KOPT-K1 (cell line): ENCODE data around the gene COL12A1.
"Not testable (repeated sequence)": the region's sequence is repeated elsewhere in the genome, so short reads cannot be mapped to it uniquely, and the experiment has no call there.

Source experiments
- H3K27ac ChIP-seq: fragments of 200-600 bp; sonication (generic); 2 replicates; pipeline ENCODE4 v1.5.1; 2016; ENCODE audit warnings: antibody characterized with exemption, mild to moderate bottlenecking, low read depth, low read length; ENCODE audit not compliant: poor library complexity, severe bottlenecking
- H3K36me3 ChIP-seq: fragments of 200-600 bp; sonication (generic); 2 replicates; pipeline ENCODE4 v1.5.1; 2017; ENCODE audit warnings: antibody characterized with exemption, mild to moderate bottlenecking, low read length, moderate library complexity; ENCODE audit not compliant: insufficient read depth
- H3K9me3 ChIP-seq: fragments of 200-600 bp; sonication (generic); 2 replicates; pipeline ENCODE4 v1.5.1; 2017; ENCODE audit warnings: antibody characterized with exemption, low read length, mild to moderate bottlenecking; ENCODE audit not compliant: insufficient read depth, poor library complexity, severe bottlenecking

Gene COL12A1

DNA sequence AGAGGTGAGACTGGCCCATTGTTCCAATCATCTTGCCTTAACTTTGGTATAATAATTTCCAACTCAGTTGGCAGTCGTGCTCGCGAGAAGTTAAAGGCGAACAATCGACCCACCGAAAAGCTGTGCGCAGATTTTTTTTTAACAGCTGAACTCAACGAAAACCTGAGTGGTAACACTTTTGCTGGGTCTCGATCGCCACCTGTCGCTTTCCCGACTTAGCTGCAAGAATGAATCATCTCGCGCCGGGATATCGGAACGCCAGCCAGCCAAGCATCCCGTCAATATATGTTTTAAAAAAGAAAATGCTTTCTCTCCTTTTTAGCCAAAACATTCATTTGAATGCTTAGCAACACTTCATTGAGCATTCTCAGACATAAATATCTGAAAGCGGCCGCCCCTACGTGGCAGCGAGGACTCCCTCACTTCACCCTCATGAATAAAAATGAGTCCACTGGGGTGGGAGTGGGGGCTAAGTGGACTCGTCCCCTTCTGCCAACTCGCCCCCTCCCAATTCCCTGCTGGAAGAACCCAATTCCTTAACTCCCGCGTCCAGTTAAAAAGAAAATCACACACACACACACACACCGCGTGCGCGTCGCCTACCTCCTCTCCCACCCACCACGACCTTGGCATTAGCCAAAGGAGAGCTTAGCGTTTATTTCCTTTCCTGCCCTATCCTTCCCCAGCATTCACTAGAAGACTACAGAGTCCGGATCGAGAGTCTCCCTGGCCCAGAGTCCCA, 1.5 kb downstream of the COL12A1 start:
- H3K9me3 ChIP-seq = no peaks in the 10 kb centered on the region
- H3K36me3 ChIP-seq = no peaks in the 10 kb centered on the region
- H3K27ac ChIP-seq = no peak overlapping the region

DNA sequence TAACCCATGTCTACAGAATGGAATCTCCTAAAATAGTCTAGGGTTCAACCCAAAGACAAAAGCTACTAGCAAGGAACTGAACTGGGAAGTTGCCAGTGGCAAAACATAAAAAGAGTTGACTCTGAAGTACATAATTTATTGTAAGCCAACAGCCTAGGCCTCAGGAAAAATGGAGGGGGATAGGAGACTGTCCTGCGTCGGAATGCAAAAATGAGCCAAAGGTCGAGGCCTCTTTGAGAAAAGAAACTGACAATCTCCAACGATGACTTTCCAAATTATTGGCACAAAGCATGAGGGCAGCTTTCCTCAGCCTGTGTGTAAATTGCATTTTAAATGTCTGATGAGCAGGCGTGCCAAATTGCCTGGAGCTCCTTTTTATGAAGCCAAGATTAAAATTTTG, 2.1 kb downstream of the COL12A1 start:
- Histone ChIP-seq H3K36me3 (no peaks in the 10 kb centered on the region), H3K27ac (no peak overlapping the region), H3K9me3 (no peaks in the 10 kb centered on the region)

DNA sequence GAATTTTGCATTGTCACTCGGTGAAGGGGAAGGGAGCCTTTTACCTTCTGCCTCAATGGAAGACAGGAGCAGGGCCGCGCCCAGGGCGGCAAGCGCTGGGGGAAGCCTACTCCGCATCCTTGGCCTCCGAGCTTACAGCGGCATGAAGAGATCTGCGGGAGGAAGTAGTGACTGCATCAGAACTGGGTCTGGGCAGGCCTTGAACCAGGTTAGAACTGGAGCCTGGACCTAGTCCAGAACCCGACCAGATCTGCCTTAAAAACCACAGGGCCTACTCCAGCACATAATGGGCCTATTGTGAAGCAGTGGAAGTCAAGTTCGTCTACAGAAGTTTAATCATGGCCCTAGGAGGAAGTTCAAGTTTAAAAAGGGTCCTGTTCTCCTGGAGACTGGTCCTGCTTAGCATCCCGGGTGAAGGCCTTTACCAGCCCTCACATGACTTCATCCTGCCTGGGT, 3.1 kb downstream of the COL12A1 start:
- Histone ChIP-seq H3K9me3 (no peaks in the 10 kb centered on the region), H3K27ac (no peak overlapping the region), H3K36me3 (no peaks in the 10 kb centered on the region)

DNA sequence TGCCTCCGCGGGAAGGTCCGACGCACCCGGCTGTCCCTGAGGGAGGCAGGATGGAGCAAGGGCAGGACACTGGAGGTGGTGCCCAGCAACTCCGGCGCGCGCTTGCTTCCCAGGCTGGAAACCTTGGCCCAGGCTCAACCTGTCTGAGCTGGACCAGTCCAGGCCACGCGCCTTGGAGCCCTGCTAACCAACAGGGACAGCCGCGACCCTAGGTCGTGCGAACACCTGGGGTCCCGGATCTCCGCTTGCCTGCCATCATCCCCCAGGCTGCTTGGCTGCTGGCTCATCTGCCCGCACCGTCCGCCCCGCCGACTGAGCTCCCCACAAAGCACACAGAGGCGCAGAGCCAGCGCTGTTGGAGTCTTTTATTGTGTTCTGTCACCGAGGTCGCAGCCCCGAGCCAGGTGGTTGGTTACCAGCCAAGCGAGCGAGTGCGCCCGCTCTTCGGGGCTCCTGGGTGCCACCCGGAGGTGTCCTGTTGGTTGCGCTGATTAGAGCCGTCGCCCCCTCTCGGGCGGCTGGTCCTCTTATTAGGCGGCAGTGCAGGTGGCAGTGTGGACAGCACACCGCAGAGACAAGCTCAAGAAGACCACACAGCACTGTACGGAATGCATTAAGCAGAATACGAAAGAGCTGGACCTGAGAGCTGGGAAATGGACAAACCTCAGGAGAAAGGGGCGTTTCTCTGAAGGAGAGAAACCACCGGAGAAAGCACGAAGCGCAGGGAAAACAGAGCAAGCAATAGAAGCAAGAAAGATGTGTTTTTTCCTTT, 3.8 kb downstream of the COL12A1 start:
- Histone ChIP-seq H3K9me3 (no peaks in the 10 kb centered on the region), H3K27ac (no peak overlapping the region), H3K36me3 (no peaks in the 10 kb centered on the region)

DNA sequence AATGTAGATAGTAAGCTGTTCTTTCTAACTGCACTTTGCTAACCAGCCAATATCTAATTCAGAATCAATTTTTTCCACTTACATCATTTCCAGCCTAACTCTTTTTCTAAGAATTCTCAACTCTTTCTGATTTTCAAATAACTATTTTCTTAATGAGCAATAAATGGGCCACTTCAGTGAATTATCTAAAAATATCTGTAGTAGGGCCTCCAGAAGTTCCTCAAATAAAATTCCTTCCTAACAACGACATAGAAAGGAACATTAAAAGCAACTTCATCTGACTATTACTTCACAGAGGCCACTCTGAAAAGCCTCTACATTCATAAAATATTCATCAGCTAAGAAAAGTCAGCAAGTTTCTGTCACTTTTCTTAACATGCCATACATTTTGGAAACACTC, 4.8 kb downstream of the COL12A1 start:
- no peaks in the 10 kb centered on the region for H3K9me3 ChIP-seq
- no peak overlapping the region for H3K27ac ChIP-seq
- H3K36me3 ChIP-seq = no peaks in the 10 kb centered on the region

DNA sequence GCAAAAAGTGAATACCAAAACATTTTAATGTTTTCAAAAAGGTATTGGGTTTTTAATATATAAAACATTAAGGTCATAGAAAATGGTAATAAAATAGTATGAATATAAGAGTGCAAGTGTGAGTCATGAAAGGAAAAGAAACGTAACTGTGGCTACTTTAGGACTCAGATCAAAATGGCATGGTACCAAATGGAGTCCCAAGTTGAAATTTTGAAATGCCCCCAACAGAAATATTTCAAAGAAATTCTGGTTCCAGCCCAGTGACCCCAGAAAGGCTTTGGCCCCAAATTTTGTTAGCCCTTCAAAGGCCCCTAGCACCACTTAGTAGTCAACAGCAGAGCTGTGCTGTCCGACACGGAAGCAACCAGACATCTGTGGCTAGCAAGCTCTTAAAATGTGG, 6.0 kb downstream of the COL12A1 start:
- no peak overlapping the region for H3K27ac ChIP-seq
- H3K36me3 ChIP-seq = no peaks in the 10 kb centered on the region
- no peaks in the 10 kb centered on the region for H3K9me3 ChIP-seq

DNA sequence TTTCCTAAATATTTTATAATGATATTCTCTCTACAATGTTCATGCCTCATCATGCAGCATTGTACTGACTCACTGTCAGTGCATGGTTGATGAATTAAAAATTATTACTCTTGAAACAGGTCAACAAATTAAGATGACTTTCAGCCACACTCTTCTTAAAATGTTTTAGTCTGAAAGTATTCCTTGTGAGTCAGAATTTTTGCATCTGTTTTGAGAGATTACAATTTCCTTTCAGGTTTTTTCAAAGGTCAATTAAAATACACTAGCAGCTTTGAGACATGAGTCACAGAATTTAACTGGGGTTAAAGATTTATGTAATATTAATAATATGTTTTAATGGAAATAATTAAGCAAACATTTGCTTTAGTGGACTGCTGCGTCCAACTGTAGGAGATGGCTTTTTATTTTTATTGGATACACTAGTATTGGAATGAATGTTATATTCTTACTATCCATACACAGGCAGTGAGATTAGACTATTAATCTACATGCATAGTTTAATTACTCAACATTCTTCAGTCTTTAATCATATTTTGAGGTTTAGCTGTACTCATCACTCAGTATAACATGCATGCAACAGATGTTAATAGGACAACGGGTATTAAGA, 9.7 kb downstream of the COL12A1 start:
- no peak overlapping the region for H3K27ac ChIP-seq
- H3K9me3 ChIP-seq = no peaks in the 10 kb centered on the region
- no peaks in the 10 kb centered on the region for H3K36me3 ChIP-seq

DNA sequence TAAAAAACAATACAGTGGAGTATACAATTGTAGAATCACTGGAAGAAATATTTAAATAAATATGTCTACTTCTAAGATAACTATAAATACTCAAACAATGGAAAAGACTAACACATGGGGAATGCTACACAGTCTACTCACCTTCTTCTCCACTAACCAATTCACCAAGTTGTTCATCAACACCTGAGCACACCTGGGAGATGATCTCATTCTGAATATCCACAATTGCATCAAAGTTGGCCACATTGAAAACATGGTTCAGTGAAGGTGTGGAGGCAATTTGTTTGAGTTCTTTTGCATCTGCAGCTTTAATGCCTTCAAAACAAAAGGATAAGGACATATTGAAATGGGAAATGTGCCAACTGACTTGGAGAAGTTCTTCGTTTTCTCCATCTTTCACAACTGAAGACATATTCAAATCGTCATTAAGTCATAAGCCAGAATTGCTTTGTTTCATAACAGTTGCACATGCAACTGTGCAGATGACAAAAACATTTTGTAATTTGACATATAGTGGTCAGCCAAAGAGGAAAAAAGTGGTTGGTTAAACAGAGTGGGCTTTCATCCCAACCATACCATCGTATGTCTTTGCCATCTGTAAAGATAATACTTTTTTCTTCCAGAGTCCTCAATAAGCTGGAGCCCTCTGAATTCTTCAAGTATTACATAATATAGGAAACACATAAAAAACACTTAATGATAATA, 17.5 kb downstream of the COL12A1 start:
- Histone ChIP-seq H3K36me3 (no peaks in the 10 kb centered on the region), H3K27ac (no peak overlapping the region), H3K9me3 (no peaks in the 10 kb centered on the region)

DNA sequence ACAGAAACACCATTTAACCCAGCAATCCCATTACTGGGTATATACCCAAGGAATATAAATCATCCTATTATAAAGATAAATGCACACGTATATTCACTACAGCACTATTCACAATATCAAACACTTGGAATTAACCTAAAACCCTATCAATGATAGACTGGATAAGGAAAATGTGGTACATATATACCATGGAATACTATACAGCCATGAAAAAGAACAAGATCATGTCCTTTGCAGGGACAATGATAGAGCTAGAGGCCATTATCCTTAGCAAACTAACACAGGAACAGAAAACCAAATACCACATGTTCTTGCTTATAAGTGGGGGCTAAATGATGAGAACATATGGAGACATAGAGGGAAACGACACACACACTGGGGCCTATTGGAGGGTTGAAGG, 19.3 kb downstream of the COL12A1 start:
- H3K9me3 ChIP-seq, H3K27ac ChIP-seq, H3K36me3 ChIP-seq: not testable (repeated sequence)

DNA sequence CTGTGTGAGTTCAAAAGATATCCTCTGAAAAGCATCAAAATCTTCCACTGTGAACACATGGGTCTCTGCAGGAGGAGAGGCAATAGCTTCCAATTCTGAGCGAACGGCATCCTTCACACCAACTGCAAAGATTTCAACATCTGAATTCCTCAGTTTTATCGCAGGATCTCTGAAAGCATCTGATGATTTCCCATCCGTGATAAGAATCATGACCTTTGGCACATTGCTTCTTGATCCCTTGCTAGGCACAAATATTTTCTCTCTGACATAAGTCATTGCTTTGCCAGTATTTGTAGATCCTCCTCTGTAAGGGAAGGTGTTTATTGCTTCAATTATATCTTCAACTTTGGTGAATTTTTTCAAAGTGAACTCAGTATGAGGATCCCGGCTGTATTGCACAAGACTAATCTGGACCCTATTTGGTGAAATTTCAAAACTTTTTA, 22.7 kb downstream of the COL12A1 start:
- Histone ChIP-seq H3K27ac (no peak overlapping the region), H3K36me3 (no peaks in the 10 kb centered on the region), H3K9me3 (no peaks in the 10 kb centered on the region)

DNA sequence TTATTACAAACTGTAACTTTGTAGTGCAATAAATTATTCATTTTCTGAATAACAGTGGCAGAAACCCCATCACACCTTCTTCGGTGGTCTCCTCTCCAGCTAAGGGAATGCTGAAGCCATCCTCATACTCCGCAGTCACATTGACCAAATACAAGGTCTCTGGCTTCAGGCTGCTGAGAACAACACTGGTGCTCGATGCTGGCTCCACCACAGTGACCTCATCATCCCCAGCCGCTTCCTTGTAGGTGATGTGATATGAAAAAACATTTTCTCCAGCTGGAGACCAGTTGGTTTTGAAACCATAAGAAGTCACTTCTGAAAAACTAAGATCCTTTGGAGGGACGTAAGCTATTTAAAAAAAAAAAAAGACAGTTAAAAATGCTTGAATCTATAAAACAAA, 25.0 kb downstream of the COL12A1 start:
- no peaks in the 10 kb centered on the region for H3K36me3 ChIP-seq
- no peak overlapping the region for H3K27ac ChIP-seq
- H3K9me3 ChIP-seq = no peaks in the 10 kb centered on the region

DNA sequence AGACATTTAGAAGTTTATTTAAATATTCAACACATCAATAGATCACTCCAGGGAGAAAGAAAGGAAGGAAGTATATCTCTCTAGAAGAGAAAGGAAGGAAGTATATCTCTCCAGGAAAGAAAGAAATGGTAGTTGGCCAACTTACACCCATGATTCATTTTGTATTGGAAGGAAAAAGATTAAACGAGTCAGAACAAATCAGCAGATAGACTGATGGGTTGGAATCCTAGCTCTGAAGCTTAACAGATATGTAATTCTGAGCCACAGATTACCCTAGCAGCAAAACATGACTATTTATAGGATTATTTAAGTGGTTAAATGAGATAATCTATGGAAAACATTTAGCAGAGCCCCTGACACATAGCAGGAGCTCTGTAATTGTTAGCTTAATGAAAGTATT, 27.1 kb downstream of the COL12A1 start:
- no peaks in the 10 kb centered on the region for H3K36me3 ChIP-seq
- no peak overlapping the region for H3K27ac ChIP-seq
- no peaks in the 10 kb centered on the region for H3K9me3 ChIP-seq

DNA sequence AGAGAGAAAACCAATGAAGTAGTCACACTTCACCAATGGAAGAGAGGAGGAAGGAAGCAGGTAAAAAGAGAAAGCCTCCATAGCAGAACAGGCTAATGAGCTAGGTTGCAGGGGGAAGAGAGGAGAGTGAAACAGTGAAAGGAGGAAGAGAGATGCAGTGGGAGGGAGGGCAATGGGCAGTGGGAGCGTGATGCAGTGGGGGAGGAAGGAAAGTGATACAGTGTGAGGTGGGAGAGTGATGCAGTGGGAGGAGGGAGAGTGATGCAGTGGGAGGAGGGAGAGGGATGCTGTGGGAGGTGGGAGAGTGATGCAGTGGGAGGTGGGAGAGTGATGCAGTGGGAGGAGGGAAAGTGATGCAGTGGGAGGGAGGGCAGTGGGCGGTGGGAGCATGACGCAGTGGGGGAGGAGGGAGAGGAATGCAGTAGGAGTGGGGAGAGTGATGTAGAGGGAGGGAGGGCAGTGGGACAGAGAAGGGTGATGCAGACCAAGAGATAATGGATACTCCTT, 29.7 kb downstream of the COL12A1 start:
- no peaks in the 10 kb centered on the region for H3K9me3 ChIP-seq
- no peaks in the 10 kb centered on the region for H3K36me3 ChIP-seq
- no peak overlapping the region for H3K27ac ChIP-seq

DNA sequence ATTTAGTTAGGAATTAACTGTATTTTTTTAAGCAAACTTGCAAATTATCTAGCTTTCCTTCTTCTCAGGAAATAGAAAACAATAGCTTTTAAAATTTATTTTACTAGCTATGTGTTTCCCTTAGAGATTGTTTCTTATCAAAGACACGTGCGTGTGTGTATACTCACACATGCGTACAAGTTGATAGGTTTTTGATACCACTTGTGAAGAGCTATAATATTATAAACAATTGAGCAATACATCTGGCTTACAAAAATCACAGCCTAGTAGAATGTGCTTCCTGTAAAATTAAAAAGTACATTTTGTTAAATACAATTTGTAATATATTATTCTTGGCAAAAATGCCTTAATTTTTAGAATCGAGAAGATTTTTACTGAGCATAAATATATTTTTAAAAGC, 33.9 kb downstream of the COL12A1 start:
- no peaks in the 10 kb centered on the region for H3K9me3 ChIP-seq
- no peaks in the 10 kb centered on the region for H3K36me3 ChIP-seq
- H3K27ac ChIP-seq = no peak overlapping the region

DNA sequence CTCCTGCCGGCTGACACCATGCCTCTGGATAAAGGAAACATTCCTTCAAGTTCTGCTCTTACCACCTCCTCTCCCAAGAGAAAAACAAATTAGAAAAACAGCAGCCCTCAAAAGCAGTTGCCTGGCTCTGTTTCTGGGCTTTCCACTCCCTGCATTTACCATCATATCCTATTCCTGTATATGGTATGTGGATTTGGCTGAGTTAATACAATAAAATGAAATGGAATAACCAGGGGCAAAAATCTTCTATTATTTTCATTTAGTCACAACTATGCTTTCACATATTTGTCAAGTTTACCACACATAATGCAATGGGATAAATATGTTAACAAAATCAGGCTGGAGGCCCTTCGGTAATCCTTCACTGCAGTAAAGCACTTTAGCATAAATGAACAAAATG, 34.3 kb downstream of the COL12A1 start:
- H3K27ac ChIP-seq = no peak overlapping the region
- H3K9me3 ChIP-seq = no peaks in the 10 kb centered on the region
- H3K36me3 ChIP-seq = no peaks in the 10 kb centered on the region
